Measurements from ENCODE around the gene RNU7-1.

The RNU7-1 gene

DNA sequence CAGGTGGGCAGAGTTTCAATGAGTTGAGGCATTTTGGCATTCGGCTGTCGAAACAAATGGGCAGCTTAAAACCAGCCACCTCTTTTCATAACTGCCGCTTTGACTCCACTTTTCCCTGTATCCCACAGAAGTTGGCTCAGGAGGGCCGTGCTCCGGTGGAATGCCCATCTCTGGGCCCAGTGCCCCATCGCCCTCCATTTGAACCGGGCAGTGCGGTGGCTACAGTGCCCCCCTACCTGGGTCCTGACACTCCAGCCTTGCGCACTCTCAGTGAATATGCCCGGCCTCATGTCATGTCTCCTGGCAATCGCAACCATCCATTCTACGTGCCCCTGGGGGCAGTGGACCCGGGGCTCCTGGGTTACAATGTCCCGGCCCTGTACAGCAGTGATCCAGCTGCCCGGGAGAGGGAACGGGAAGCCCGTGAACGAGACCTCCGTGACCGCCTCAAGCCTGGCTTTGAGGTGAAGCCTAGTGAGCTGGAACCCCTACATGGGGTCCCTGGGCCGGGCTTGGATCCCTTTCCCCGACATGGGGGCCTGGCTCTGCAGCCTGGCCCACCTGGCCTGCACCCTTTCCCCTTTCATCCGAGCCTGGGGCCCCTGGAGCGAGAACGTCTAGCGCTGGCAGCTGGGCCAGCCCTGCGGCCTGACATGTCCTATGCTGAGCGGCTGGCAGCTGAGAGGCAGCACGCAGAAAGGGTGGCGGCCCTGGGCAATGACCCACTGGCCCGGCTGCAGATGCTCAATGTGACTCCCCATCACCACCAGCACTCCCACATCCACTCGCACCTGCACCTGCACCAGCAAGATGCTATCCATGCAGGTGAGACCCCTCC lies 5.0 kb upstream of the RNU7-1 start:
- no peak for DNase-seq

DNA sequence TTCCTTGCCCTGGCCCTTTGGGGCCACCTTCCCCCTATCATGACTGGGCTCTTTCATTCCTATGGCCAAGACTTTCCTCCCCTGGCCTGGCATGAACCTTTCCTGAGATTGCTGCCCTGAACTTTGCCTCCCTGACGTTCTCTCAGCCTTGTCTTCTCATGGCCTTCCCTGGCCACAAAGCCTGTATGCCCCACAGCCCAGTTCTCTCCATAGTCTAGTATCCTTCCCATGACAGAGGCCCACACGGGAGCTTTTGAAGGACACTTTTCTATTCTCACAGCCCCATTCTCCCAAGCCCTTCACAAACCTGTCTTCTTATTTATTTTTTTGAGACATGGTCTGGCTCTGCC lies 4.5 kb upstream of the RNU7-1 start:
- DNase-seq, result no peak

DNA sequence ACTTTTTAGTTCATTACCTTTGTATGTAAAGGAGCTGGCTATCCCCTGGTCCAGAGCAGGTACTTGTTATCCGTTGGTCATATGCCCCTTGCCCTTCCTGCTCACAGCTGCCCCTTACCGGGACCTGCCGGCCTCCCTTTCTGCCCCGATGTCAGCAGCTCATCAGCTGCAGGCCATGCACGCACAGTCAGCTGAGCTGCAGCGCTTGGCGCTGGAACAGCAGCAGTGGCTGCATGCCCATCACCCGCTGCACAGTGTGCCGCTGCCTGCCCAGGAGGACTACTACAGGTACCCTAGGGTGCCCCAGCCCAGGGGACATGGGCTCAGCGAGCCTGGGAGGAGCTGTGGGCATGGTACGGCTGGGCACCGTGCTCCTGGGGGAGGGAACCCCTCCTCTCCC lies 2.3 kb upstream of the RNU7-1 start:
- DNase-seq, result no peak

DNA sequence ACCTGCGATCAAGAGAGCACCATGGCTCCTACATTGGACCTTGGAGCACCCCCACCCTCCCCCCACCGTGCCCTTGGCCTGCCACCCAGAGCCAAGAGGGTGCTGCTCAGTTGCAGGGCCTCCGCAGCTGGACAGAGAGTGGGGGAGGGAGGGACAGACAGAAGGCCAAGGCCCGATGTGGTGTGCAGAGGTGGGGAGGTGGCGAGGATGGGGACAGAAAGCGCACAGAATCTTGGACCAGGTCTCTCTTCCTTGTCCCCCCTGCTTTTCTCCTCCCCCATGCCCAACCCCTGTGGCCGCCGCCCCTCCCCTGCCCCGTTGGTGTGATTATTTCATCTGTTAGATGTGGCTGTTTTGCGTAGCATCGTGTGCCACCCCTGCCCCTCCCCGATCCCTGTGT lies 1.8 kb upstream of the RNU7-1 start:
- no peak for DNase-seq

DNA sequence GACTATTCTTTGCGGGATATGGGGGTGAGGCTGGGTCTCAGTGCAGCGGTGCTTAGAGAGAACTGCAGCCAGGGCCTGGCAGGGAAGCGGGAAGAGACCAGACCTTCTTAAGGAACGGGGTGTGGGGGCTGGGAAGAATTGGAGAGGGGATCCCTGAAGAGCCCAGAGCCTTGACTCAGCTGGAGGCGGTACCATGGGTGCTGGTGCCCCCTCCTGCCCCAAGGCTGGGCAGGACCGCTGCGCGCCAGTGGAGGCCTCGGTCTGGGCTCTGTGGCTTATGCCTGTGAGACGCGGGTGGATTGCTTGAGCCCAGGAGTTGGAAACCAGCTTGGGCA lies 1.3 kb upstream of the RNU7-1 start:
- no peak for DNase-seq

DNA sequence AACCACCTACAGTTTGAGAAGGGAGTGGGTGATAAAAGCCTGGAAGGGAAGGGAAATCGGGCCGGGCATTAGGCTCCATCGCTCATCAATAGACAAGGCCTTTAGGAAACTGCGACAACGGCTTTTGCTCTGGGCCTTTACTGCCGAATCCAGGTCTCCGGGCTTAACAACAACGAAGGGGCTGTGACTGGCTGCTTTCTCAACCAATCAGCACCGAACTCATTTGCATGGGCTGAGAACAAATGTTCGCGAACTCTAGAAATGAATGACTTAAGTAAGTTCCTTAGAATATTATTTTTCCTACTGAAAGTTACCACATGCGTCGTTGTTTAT lies 261 bp upstream of the RNU7-1 start:
- peak in 4 of 5 experiments; percentile 61 to 95 (median 80) for DNase-seq

DNA sequence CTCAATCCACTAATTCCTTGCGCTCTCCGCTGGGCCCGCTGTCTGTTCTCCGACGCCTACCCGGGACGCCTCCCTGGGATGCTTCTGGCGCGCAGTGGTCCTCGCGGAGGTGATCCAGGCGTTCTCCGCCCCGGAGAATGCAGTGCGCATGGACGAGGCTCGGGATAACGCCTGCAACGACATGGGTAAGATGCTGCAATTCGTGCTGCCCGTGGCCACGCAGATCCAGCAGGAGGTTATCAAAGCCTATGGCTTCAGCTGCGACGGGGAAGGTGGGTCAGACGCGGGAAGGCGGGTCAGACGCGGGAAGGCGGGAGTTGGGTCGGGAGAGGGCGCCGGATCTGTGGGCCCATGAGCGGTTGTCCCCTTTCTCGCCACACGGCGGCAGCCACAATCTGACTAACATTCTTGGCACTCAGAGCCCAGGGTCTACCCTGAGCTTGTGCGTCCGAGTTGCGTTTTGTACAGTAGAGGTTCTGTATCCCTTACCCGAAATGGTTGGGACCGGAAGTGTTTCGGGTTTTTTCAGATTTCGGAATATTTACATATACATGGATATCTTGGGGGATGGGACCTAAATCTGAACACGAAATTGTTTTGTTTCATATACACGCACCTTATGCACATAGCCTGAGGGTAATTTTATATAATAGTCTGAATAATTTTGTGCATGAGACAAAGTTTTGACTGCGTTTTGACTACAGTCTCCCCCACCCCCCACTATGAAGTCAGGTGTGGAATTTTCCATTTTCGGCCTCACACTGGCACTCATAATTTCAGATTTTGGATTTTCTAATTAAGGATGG lies 968 bp downstream of the RNU7-1 start:
- DNase-seq, result peak; percentile 61 to 94 (median 77)

DNA sequence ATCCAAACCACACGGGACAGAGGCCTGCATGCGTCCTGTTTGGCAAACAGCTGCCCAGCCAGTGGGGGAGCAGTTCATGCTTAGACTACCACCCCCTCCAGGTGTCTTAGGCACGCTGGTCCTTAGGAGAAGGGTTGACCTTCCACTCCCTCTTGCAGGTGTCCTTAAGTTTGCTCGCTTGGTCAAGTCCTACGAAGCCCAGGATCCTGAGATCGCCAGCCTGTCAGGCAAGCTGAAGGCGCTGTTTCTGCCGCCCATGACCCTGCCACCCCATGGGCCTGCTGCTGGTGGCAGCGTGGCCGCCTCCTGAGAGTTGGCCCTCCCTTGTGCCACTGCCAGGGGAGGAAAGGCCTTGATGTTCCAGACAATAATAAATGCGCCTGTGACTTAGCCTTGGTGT lies 2.0 kb downstream of the RNU7-1 start:
- DNase-seq, result no peak

DNA sequence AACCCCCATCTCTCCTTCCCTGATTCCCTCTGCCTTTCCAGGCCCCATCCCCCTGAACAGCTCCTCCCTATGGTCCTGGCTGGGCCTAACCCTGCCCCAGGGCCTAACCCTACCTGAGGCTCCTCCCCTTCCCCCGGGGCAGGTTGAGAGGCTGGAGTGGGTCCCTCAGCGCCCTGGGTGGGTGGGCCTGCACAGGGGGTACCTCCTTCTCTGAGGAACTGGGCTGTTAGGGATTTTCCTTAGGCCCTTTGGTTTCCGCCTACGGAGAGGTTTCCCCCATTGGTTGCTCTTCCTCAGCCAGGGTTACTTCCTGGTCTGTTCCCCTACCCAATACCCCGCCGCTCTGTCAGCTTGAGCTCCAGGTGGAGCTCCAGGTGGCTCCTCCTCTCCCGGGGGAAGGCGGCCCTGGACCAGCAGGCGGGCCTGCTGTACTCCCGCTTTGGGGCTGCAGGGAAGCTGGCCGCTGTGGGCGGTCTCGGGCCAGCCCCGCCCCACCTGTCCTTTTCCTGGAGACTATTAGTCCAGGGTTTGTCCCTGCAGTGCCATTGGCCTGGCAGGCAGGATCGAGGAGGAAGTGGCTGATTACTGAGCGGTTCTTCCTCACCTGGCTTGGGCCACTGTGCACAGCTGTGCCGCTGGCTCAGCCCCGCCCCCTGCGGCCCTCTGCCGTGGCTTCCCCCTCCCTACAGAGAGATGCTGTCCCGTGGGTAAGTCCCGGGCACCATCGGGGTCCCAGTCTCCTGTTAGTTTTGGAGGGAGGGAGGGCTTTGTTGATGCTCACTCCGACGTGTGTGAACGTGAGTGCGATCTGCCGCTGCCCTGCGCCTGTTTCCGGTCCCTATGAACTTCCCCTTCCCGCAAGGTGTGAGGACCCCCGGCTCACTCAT lies 2.7 kb downstream of the RNU7-1 start:
- peak; percentile 32 to 69 (median 57) for DNase-seq

DNA sequence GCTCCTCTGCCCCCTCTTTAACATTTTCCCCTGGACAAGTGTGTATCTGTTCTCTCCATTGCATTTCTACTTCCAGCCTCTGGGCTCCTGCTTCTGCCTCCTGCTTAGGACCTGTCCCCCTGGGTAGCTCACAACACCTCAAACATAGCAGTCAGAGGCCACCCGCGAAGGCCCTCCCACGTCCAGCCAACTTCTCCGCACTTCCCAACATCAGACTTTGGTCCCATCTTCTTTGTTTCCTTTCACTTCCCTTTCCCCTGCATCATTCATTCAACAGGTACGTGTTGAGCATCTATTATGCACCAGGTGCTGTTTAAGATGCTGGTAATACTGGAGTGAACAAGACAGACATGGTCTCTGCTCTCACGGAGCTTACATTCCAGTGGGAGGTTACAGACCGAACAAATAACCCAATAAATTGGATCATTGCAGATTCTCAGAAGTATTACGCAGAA lies 3.3 kb downstream of the RNU7-1 start:
- DNase-seq, result no peak

DNA sequence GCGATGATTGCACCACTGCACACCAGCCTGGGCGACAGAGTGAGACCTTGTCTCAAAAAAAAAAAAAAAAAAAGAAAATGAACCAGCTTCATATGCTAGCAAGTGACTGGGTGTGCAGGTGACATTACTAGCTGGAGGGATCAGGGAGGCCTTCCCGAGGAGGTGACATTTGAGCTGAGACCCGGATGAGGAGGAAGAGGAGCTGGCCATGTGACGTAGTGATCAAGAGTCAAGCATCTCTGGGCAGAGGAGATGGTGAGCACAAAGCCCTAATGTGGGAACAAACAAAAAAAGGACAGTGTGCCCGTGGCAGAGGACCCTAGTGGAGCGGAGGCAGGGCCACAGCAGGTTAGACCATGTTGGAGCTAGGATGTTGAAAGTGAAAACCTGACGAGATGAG lies 4.0 kb downstream of the RNU7-1 start:
- no peak for DNase-seq

DNA sequence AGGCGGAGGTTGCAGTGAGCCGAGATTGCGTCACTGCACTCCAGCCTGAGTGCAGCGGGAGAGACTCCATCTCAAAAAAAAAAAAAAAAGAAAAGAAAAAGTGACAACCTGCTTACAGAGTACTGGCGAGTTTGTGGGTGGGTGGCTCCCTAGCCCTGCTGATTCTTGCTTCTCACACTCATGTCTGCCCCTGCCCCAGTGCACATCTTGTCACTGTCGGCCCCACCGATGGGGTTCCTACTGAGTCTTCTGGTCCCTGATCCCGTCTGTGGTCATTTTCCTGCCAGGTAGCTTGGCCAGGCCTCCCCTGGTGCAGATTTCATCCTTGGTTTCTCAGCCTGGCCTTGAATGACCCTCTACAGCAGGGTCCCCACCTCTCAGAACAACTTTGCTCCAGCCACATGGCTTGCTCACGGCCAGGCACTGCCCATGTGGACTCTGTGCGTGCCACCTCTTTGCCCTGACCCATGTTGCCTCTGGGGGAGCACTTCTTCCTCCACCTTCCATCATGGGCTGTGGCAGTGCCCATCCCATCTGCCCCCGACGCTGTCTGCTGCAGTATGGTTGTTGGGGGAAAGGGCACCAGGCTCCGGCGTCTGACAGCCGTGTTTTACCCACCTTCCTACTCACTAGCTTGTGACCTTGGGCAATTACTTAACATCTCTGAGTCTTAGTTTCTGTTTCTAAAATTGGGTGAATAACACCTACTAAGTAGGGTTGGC lies 5.4 kb downstream of the RNU7-1 start:
- peak in 1 of 5 experiments; percentile 70 for DNase-seq

DNA sequence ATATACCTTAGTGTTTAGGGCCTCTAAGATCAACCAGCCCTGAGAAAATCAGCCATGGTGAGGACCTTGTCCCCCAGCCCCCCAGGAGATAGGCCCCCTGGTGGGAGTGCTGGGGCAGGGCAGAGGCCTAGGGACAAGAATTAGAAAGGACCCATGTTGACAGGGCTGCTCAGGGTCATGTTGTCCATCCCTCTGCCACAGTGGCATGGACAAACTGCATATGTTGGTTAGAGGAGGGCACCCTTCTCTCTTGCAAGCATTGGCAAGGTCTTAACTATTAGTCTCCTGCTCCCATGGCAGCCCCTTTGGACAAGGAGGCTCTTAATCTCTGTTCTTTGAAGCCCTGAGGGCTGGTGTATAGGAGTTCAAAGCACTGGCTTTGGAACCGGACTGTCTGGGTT lies 6.8 kb downstream of the RNU7-1 start:
- peak in 1 of 5 experiments; percentile 70 for DNase-seq

DNA sequence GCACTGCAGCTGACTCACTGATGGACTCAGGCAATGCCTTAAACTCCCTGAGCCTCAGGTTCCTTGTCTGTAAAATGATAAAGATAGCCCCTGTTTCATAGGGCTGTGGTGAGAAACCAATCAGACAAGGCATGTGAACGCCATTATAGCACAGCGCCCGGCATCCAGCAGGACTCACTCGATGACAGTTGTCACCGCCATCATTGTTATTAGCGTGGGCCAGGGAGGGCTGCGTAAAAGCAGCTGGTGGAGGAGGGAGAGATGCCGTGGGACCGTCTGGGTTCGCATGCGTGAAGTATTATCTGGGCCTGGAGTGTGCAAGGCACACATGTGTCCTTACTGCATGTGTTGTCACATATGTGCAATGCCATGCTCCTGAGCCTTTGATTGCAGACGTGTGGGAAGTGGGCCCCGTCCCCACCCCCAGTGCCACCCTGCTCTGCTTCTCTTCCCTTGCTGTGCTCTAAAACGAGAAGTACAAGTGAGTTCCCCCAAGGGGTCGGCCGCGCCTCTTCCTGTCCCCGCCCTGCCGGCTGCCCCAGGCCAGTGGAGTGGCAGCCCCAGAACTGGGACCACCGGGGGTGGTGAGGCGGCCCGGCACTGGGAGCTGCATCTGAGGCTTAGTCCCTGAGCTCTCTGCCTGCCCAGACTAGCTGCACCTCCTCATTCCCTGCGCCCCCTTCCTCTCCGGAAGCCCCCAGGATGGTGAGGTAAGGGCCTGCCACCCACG lies 7.4 kb downstream of the RNU7-1 start, which contains the start of gene PTPN6:
Gene PTPN6 (plus strand): TSS at position 546 of the 730 bp plus-strand sequence. CDS start 157 bp downstream, at position 703.
- DNase-seq, result peak in 2 of 5 experiments; percentile 35 to 80

DNA sequence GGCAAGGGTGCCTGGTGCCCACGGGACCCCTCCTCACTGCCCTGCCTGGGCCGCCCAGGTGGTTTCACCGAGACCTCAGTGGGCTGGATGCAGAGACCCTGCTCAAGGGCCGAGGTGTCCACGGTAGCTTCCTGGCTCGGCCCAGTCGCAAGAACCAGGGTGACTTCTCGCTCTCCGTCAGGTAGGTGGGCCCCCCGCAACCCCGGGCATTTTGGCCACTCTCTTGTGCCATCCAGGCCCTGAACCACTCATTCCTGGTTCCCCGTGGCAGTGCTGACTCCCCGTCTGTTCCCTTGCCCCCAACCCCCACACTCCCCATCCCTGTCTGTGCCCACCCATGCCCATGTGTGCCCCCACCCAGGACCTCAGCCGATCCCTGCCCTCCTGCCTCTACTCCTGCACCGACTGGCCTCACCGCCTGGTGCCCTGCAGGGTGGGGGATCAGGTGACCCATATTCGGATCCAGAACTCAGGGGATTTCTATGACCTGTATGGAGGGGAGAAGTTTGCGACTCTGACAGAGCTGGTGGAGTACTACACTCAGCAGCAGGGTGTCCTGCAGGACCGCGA lies 8.0 kb downstream of the RNU7-1 start:
- DNase-seq, result peak in 1 of 5 experiments; percentile 53

DNA sequence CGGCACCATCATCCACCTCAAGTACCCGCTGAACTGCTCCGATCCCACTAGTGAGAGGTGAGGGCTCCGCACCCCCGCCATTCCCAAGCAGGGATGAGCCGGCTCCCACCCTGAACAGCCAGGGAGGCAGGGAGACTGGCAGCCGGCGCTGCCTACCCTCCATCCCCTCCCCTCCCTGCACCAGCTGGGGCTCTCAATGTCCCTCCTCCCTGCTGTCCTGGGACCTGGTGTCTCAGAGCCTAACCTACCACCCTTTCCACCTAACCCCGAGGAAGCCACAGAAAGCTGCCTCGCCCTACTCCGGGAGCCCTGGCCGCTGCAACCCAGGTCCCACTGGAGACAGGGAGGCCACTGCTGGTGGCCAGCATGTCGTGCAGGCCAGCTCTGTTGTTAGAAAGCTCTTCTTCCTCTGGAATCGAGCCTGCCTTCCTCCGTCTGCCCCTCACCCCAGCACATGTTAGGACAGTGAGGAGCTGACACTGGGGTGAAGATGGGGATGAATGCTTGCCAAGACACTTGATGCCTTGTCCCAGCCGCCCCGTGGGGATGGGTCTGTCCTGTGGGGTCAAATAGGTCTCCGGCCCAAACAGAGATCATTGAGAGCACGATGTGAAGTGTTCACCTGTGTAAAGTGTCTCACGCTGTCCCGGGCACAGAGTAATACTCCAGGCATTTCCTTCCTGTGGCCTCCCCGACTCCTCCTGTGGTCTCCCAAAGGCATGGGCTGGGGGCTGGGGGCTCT lies 8.7 kb downstream of the RNU7-1 start:
- peak in 1 of 5 experiments; percentile 45 for DNase-seq

DNA sequence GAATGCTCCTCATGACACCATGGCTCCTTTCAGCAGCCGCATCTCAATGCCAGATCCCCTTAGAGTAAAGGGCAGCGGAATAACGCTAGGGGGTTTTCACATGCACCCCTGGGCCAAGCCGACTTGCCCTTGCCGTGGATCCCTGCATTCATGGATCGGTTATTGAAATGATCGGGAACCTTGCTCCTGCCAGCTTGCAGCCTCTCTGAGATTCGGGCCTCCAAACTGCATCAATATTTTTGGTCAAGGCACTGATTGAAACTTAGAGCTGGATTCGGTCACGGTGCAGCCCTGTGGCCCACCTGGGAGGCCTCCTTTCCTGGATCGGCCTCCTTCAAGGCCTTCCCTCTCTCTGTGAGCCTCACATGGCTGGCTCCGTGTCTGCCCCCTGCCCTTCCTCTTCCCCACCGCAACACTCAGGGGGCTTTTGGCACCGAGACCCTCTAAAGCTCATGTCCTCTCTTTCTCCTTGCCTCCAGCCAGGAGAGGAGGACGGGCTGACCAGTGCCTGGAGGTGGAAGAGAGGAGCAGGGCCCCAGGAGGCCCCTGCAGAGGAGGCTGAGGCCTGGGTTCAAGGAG lies 9.3 kb downstream of the RNU7-1 start:
- DNase-seq, result no peak

DNA sequence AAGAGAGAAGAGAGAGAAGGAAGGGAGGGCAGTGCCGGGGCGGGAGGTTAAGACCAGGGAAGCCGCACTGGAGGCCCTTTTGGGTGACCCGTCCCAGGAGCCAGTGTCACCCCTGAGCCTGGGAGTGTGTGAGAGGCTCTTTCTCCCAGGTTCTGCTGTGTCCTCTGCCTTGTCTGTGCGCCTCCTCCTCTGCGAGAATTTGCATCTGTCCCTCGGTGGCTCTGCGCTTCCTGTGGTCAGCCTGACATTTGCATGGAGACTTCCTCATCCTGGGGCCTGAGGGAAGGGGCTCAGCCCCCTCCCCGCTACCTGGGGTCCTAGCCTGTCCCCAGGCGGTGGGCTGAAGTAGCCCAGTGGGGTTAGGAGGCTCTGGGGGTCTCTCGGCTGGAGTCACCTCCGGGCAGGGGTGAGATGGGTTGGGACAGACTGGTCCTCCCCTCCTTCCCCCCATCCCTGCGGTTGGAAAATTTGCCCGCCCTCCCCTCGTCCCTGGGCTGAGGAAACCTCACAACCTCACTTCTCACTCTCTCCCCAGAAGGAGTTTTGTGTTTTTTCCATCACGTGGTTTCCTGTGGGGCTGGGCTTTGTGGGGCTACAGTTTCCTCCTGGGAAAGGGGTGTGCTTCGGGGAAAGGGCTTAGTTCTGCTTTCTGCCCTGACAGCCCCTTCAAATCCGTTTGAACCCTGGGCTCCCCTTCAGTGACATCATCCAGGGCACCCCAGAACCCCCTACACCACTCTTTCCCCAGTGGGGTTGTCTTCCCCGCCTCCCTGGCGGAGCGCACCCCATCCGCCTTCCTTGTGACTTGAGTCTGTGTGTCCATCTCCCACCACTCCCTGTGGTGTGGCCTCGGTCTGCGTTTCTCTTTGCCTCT lies 10.1 kb downstream of the RNU7-1 start:
- peak in 4 of 5 experiments; percentile 67 to 81 (median 74) for DNase-seq
